HG03135 (cell line): ENCODE measurements around the gene CEACAM1.
"Not testable (repeated sequence)": the region's sequence is repeated elsewhere in the genome, so short reads cannot be mapped to it uniquely, and the experiment has no call there.

Experiments
- ATAC-seq: cut with Tn5 transposase; IDR thresholded peaks from one replicate; pipeline ENCODE4 v1.9.1; 2021; ENCODE audit warnings: mild to moderate bottlenecking, moderate library complexity; ENCODE audit not compliant: unreplicated experiment

CEACAM1 gene

GRCh38 chr19:42528354-42529247 lies at the start of gene CEACAM1:
TSS of gene CEACAM1 (minus strand) at chr19:42528481. CDS start at chr19:42528374, 107 bp downstream.
- no peak for ATAC-seq

GRCh38 chr19:42577016-42577415 lies 48.7 kb upstream of the CEACAM1 start:
- no peak for ATAC-seq

GRCh38 chr19:42576241-42576640 lies 48.0 kb upstream of the CEACAM1 start:
- no peak for ATAC-seq

- ATAC-seq: no peak
Measured at GRCh38 chr19:42573642-42574041, 45.4 kb upstream of the CEACAM1 start.

GRCh38 chr19:42571116-42571515 lies 42.8 kb upstream of the CEACAM1 start:
- ATAC-seq: no peak

- no peak for ATAC-seq
Measured at GRCh38 chr19:42569193-42569592, 40.9 kb upstream of the CEACAM1 start.

- no peak for ATAC-seq
Measured at GRCh38 chr19:42568006-42568405, 39.7 kb upstream of the CEACAM1 start.

- no peak for ATAC-seq
Measured at GRCh38 chr19:42567567-42567966, 39.3 kb upstream of the CEACAM1 start.

GRCh38 chr19:42563352-42564210 lies 35.3 kb upstream of the CEACAM1 start:
- no peak for ATAC-seq

GRCh38 chr19:42561512-42561911 lies 33.2 kb upstream of the CEACAM1 start:
- ATAC-seq: no peak

GRCh38 chr19:42560731-42561130 lies 32.5 kb upstream of the CEACAM1 start:
- ATAC-seq: no peak

GRCh38 chr19:42558450-42559150 lies 30.3 kb upstream of the CEACAM1 start:
- ATAC-seq: no peak

GRCh38 chr19:42557386-42557871 lies 29.1 kb upstream of the CEACAM1 start:
- ATAC-seq: not testable (repeated sequence)

- no peak for ATAC-seq
Measured at GRCh38 chr19:42555801-42556200, 27.5 kb upstream of the CEACAM1 start.

- ATAC-seq: no peak
Measured at GRCh38 chr19:42555317-42555716, 27.0 kb upstream of the CEACAM1 start.

GRCh38 chr19:42554046-42554575 lies 25.8 kb upstream of the CEACAM1 start:
- no peak for ATAC-seq

GRCh38 chr19:42553292-42554045 lies 25.2 kb upstream of the CEACAM1 start:
- ATAC-seq: no peak

- no peak for ATAC-seq
Measured at GRCh38 chr19:42552086-42553065, 24.1 kb upstream of the CEACAM1 start.

- ATAC-seq: not testable (repeated sequence)
Measured at GRCh38 chr19:42550521-42550920, 22.2 kb upstream of the CEACAM1 start.
